Measurements from ENCODE around the gene NOTUM.

The NOTUM gene

GRCh38 chr17:81934850-81935708 lies 25.9 kb downstream of the NOTUM start:
- no peak for DNase-seq

DNA sequence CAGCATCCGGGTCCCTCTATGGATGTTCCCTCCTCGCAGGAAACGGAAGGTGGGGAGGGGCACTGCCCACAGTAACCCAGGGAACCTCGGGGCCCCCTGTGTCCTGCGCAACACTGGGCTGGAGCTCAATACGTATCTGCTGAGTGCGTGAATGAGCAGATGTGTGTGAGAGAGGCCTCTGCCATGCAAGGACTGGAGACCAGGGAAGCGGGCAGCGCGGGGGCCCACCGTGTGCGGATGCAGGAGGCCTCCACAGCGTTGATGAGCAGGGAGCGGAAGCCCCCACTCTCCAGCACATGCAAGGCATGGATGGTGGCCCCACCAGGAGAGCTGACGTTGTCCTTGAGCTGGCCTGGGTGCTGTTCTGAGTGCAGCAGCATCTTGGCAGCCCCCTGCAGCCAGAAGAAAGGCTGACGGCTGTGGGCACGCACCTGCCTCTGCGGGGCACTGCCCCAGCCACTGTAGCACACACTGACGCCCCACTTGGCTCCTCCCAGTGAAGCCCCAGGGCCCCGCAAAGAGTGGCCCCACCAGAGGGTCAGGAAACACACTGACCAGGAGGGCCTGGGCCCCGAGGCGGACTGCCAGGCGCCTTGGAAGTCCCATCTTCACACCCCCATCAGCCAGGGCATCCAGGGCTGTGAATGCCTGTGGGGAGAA lies 26.8 kb downstream of the NOTUM start:
- no peak for DNase-seq

DNA sequence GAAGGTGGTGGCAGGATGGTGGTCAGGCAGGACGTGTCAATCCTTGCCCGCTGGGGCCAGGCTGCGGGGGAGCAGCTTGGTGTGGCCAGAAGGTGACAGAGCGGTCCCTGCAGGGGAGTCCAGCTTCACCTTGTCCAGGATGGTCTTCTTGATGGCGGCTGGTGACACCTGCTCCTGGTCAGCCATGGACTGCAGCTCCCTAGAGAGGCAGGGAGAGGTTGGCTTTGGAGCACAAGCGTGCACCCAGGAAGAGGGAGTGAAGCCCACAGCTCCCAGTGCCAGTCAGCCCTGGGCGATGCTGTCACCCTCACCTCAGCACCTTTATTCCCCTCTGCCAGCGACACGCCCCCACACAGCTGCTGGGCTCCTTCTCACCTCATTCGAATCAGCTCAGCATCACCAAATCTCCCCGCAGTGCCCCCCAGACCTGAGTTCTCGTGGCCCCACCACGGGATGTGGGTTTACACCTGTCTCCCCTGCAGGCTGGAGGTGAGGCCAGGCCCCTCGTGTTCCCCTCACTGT lies 27.7 kb downstream of the NOTUM start:
- no peak for DNase-seq

- DNase-seq: no peak
Measured at GRCh38 chr17:81932333-81932983, 28.5 kb downstream of the NOTUM start.

DNA sequence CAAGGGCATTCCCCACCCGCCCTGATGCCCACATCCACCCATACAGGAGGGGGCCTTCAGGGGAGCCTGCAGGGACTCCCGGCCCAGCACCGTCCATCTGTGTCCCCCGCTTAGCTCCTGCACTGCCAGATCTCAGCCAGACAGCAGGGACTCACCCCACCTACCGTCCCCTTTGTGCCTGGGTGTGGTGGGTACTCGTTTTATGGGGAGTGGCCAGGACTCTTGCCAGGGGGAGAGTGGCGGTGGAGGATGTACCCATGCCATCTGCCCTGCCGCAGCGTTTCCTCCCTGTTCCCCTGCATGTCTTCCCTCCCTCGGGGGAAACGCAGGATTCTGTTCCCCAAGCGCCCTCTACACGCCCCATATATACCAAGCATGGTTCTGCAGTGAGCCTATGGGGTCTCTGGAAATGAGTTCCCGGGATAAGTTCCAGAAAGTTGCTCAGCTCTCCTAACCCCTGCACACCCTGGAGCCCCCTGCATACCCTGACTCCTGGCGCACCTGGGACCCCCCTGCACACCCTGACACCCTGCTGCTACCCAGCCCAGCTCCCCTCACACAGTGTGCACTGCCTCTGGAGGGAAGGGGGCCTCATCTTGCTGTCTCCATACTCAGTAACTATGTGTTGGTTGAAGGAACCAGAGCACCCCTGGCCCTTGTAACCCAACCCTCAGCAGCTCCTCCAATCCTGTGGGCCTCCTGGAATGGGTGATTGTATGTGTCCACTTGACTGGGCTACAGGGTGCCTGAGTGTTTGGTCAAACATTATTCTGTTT lies 29.2 kb downstream of the NOTUM start:
- no peak for DNase-seq

DNA sequence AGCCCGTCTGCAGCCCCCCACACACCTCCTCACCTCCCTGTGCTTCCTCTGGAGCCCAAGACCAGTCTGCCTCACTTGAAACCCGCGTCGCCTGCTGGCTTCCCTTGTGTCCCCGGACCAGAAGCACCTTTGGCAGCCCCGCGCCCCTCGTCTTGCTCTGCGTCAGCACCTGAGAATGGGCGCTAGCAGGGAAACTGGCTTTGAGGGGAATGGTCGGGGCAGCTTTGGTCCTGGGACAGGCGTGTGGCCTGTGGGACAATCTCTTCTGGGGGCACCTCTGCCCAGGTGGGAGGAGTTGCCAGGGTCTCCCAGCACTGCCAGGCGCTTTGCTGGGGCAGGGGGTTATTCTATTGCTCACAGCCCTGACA lies 29.8 kb downstream of the NOTUM start:
- no peak for DNase-seq

DNA sequence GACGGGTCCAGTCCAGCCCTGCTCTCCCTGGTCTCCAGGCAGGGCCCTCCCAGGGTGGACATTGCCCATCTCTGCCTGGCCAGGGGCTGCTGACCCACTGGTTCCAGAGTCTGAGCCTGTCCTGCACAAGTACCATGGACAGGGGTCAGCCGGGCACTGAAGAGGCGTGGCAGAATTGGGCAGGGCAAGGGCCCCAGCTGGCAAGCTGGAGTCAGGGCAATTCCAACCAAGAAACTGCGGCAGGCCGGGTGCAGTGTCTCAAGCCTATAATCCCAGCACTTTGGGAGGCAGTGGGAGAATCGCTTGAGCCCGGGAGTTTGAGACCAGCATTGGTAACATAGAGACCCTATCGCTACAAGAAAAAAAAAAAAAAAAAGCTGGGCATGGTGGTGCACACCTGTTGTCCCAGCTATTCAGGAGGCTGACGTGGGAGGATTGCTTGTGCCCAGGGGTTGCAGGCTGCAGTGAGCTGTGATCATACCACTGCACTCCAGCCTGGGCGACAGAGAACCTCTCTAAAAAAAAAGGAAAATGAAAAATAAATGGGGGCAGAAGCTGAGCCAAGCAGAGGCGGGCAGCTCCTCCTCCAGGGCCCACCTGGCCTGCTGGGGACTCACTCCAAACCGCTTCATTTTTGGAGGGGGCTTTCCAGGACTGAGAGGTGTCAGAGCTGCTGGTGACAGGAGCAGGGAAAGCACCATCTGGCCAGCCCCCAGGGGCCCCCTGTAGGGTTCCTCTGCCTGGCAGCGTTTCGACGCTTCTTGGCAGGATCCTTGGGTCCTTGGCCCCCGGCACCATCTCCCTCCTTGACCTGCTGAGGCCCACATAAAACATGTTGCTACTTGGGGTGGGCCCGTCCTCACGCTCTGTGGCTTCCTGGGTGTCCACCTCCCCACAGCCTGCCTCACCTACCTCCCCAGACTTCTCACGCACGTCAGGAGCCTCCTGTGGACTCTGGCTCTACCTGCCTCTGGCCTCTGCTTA lies 30.6 kb downstream of the NOTUM start:
- DNase-seq: no peak

GRCh38 chr17:81929253-81930141 lies 31.5 kb downstream of the NOTUM start:
- DNase-seq: no peak

- DNase-seq: peak in 1 of 2 experiments; percentile 38
Measured at GRCh38 chr17:81928544-81929252, 32.3 kb downstream of the NOTUM start.

DNA sequence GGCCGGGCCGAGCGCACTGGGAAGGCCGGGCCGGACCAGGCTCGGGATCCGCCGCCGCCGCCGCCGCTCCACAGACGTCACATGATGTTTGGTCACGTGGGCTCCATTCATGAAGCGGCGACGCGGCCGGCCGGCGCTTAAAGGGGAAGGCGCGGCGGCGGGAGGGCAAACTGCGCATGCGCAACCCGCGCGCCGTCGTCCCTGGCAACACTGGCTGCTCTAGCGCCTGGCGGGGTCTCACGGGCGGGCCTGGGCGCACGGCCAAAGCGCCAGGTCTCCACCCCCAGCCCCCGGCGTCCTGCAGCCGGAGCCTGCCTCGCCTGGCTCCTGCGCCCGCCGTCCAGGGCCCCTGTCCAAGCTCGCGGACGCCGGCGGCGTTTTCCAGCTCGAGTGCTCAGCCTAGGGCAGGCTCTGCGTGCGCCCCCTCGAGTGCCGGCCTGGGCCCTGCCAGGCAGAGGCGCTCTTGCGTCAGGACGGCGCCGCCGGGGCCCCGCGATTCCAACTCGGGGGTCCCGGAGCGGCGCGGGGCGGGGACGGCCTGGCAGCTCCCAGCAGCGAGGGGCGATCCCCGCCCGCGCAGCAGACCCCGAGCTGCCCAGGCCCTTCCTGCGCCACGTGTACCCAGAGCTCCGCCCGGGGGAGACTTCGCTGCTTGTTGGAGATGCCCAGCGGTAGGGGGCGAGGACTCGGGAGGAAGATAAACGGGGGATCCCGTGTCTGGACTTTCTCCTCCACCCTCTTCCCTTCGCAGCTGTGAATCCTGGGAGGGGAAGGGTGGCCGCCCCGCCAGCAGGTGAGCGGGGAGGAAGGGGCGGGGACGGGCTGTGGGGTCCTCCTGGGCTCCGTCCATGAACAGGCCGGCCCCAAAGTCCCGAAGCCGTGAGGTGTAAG lies 33.1 kb downstream of the NOTUM start, which contains the start of gene MAFG:
Gene MAFG (minus strand): TSS at position 83 of the 891 bp plus-strand sequence. CDS start 4,550 bp downstream, outside the sequence.
- peak; percentile 81 to 97 for DNase-seq

GRCh38 chr17:81927152-81927652 lies 33.8 kb downstream of the NOTUM start:
- DNase-seq: no peak

DNA sequence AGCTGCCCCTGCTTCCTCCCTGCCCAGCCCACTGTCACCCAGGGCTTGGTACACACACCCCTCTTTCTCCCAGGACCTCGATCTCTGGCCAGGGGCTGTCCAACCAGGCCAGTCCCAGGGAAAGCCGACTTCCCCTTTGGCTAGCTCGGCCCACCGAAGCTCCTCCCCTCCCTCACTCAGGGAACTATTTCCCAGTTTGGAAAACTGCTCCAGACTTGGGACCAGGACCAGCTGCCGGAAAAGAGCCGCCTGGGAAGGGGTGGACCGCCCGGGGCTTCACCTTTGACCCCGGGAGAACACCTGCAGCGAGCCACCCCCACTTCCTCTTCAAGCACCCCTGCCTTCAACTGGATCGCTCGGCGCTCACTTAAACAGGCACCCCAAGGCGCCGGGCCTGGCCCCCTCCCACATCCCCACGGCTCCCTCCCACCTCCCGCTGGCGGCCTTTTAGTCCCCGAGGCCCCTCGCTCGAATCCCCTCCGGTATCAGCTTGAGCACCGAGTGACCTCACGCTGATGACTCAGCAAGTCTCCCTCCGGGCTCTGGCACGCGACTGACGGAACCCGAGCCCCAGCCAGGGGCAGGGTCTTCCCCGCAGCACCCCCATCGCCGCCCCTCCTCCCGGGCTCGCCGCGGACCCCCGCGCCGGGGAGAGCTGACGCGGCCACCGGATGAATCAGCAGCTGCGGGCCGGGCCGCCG lies 34.4 kb downstream of the NOTUM start:
- peak; percentile 23 to 62 for DNase-seq

GRCh38 chr17:81925860-81926450 lies 35.0 kb downstream of the NOTUM start:
- DNase-seq: no peak

DNA sequence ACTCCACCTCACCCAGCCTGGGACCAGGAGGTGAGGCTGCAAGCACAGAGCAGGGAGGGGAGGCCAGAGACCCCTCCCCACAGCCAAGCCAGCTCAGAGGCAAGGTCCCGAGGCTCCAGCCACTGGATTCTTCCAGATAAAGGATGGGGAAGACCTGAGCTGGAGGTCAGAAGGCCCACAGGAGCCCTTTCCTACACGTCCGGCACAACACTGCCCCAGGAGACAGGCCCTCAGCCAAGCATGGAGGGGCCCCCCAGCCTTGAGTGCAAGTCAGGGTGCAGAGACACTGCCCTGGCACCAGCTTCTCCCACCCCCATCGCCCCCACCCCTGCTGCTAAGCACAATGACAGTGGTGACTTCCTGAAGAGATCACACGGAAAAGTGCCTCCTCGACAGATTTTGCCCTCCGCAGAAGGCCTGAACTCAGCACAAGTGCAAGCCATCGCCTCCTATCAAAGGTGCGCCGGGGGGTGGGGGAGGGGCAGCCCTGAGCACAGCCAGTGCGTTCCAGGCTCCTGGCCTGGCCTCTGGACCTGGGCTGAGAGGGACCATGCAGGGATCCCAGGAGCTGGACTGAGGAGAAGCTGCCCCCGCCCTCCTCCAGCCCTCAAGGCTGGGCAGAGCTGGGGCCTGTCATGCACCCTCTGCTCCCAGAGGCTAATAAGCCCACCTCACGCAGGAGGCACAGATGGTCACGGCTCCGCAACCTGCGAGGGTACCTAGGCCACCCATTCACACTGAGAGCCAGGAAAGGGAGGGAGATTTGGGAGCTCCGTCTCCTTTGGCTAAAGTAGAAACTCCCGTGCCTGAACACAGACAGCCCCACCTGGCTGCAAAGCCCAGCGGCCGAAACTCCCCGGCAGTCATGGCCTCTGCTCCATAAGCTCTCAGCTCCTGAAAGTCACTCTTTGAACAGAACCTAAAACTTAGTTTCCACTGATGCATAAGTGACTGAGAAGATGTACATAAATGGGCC lies 36.1 kb downstream of the NOTUM start:
- DNase-seq: no peak

DNA sequence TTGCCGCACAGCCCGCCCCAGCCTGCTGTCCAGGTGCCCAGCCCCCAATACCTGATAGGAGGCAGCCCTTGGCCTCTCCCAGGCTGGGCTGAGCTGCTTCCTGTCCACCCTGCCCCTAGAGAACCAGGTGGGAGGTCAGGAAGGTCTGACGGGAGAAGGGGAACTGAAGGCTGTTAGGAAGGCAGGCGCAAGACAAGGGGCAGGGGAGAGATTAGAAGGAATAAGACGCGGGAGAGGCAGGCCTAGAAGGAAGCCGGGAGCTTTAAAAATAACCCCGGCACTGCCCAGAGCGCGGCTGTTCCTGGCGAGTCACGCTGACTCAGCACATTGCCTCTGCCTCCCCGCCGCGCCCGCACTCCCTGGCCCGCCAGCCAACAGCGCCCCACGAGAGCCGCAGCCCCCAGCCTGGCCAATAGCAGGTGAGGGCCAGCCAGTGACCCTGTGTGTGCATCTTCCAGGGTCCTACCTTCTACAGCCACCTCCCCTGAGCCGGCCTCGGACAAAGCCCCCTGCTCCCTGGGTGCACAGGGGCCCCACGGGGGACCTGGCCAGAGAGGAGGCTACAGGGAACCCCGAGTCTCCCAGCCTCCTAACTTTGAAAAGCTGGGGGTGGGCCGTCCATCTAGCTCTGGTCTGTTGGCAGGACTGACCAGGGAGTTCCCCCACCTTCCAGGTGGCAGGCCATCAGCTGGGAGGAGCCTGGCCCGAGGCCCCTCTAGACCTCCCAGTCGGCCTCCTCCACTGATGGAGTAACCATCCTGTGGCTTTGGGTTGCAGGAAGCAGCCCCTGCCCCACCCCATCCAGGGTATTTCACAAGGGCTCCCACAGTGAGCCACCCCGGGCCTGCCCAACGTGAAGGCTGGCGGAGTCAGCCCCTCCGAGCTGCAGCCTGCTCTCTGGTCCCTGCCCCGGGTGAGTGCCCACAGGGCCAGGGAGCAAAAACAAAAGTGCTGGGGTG lies 37.4 kb downstream of the NOTUM start:
- DNase-seq: no peak

Data from NCI-H526 (cell line).